GM23338 (cell line): ENCODE data around the gene MCAT.

Experiments
- CREB1 ChIP-seq: fragments of 250-450 bp; sonication (Bioruptor Pico); IDR thresholded peaks from 2 replicates; pipeline ENCODE4 v1.5.0; 2020; ENCODE audit warnings: low read depth, mild to moderate bottlenecking, moderate library complexity
- EZH2 ChIP-seq: fragments of 200-600 bp; sonication (generic); IDR thresholded peaks from one replicate; pipeline ENCODE4 v1.8.0; 2017; ENCODE audit warnings: antibody characterized with exemption, mild to moderate bottlenecking, low read depth; ENCODE audit not compliant: unreplicated experiment
- EZH2phosphoT487 ChIP-seq: fragments of 200-600 bp; sonication (generic); IDR thresholded peaks from one replicate; pipeline ENCODE4 v1.8.1; 2018; ENCODE audit warnings: antibody characterized with exemption; ENCODE audit not compliant: unreplicated experiment
- JUNB ChIP-seq: IDR thresholded peaks from one replicate; pipeline ENCODE4 v1.6.1; 2016; ENCODE audit warnings: antibody characterized with exemption; ENCODE audit not compliant: unreplicated experiment
- POLR2AphosphoS5 ChIP-seq: IDR thresholded peaks from 2 replicates; pipeline ENCODE4 v1.6.1; 2016; ENCODE audit warnings: antibody characterized with exemption, low read depth
- STAT1 ChIP-seq: IDR thresholded peaks from one replicate; pipeline ENCODE4 v1.6.1; 2016; ENCODE audit warnings: antibody characterized with exemption; ENCODE audit not compliant: unreplicated experiment
- ZNF114 ChIP-seq: fragments of 250-450 bp; sonication (Bioruptor Pico); IDR thresholded peaks from 2 replicates; pipeline ENCODE4 v1.5.0; 2020; ENCODE audit warnings: mild to moderate bottlenecking, moderate library complexity
- TF ChIP-seq, protein P1 (sequence below), 2 experiments: fragments of 200-600 bp in 1 of 2; sonication (generic) in 1 of 2; conservative IDR thresholded peaks; 2 replicates each; pipeline versions ENCODE4 v1.5.1 to v1.6.1; 2016 to 2017; ENCODE audit warnings: antibody characterized with exemption in 2 of 2, low read depth in 2 of 2, mild to moderate bottlenecking in 2 of 2, moderate library complexity in 1 of 2
- TF ChIP-seq, protein P2 (sequence below): IDR thresholded peaks from one replicate; pipeline ENCODE4 v1.6.1; 2018; ENCODE audit warnings: antibody characterized with exemption; ENCODE audit not compliant: unreplicated experiment

DNA sequence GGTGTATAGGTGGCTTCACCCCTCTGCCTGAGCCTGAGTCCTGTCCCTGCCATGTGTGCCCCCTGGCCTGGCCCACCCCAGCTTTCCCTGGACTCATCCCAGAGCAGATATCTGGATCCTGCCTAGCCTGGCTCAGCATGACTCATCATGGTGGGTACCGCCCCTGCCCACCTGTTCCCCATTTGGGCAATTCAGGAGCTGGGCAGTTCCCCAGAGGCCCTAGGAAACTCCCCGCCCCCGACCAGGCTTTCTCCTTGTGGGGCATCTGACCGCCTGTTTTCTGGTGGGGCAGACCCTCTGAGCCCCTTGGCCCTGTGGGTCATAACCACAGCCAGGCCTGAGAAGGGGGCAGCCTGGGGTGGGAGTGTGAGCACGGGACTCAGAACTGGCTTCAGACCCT lies 12.6 kb upstream of the MCAT start:
- TF ChIP-seq, protein P1, sequence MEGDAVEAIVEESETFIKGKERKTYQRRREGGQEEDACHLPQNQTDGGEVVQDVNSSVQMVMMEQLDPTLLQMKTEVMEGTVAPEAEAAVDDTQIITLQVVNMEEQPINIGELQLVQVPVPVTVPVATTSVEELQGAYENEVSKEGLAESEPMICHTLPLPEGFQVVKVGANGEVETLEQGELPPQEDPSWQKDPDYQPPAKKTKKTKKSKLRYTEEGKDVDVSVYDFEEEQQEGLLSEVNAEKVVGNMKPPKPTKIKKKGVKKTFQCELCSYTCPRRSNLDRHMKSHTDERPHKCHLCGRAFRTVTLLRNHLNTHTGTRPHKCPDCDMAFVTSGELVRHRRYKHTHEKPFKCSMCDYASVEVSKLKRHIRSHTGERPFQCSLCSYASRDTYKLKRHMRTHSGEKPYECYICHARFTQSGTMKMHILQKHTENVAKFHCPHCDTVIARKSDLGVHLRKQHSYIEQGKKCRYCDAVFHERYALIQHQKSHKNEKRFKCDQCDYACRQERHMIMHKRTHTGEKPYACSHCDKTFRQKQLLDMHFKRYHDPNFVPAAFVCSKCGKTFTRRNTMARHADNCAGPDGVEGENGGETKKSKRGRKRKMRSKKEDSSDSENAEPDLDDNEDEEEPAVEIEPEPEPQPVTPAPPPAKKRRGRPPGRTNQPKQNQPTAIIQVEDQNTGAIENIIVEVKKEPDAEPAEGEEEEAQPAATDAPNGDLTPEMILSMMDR (conservative IDR thresholded peaks at IDR 0.05; ENCODE audit: low read depth in 2 of 2): no peak
- TF ChIP-seq POLR2AphosphoS5 (no peak), EZH2phosphoT487 (no peak), EZH2 (no peak), CREB1 (CRISPR knock-in tag) (no peak), JUNB (no peak), STAT1 (no peak), ZNF114 (no peak)
- TF ChIP-seq, protein P2, sequence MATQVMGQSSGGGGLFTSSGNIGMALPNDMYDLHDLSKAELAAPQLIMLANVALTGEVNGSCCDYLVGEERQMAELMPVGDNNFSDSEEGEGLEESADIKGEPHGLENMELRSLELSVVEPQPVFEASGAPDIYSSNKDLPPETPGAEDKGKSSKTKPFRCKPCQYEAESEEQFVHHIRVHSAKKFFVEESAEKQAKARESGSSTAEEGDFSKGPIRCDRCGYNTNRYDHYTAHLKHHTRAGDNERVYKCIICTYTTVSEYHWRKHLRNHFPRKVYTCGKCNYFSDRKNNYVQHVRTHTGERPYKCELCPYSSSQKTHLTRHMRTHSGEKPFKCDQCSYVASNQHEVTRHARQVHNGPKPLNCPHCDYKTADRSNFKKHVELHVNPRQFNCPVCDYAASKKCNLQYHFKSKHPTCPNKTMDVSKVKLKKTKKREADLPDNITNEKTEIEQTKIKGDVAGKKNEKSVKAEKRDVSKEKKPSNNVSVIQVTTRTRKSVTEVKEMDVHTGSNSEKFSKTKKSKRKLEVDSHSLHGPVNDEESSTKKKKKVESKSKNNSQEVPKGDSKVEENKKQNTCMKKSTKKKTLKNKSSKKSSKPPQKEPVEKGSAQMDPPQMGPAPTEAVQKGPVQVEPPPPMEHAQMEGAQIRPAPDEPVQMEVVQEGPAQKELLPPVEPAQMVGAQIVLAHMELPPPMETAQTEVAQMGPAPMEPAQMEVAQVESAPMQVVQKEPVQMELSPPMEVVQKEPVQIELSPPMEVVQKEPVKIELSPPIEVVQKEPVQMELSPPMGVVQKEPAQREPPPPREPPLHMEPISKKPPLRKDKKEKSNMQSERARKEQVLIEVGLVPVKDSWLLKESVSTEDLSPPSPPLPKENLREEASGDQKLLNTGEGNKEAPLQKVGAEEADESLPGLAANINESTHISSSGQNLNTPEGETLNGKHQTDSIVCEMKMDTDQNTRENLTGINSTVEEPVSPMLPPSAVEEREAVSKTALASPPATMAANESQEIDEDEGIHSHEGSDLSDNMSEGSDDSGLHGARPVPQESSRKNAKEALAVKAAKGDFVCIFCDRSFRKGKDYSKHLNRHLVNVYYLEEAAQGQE: no peak
